Ishikawa (cell line): ENCODE data around the gene PODNL1.

ENCODE experiments used
- CEBPB ChIP-seq: IDR thresholded peaks from 2 replicates; pipeline ENCODE4 v1.6.1; 2012
- EGR1 ChIP-seq: IDR thresholded peaks from 2 replicates; pipeline ENCODE4 v1.6.1; 2012
- EP300 ChIP-seq: IDR thresholded peaks from 2 replicates; pipeline ENCODE4 v1.6.1; 2012; ENCODE audit warnings: borderline replicate concordance
- NFIC ChIP-seq: IDR thresholded peaks from 2 replicates; pipeline ENCODE4 v1.6.1; 2012
- RAD21 ChIP-seq: IDR thresholded peaks from 2 replicates; pipeline ENCODE4 v1.6.1; 2012; ENCODE audit warnings: low read depth
- REST ChIP-seq: IDR thresholded peaks from 2 replicates; pipeline ENCODE4 v1.6.1; 2012; ENCODE audit warnings: low read depth, mild to moderate bottlenecking
- TAF1 ChIP-seq: IDR thresholded peaks from 2 replicates; pipeline ENCODE4 v1.6.1; 2012; ENCODE audit warnings: low read depth, mild to moderate bottlenecking
- TCF12 ChIP-seq: IDR thresholded peaks from 2 replicates; pipeline ENCODE4 v1.6.1; 2012; ENCODE audit warnings: low read depth
- TF ChIP-seq, protein P1 (sequence below): IDR thresholded peaks from 2 replicates; pipeline ENCODE4 v1.6.1; 2012

- TF ChIP-seq EP300: no peak
- TF ChIP-seq RAD21: no peak
- TF ChIP-seq REST: no peak
- no peak for TF ChIP-seq TAF1
- no peak for TF ChIP-seq EGR1
- TF ChIP-seq, protein P1, sequence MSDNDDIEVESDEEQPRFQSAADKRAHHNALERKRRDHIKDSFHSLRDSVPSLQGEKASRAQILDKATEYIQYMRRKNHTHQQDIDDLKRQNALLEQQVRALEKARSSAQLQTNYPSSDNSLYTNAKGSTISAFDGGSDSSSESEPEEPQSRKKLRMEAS: no peak
- no peak for TF ChIP-seq NFIC
- no peak for TF ChIP-seq CEBPB
- TF ChIP-seq TCF12: no peak
Measured at GRCh38 chr19:13914777-13915176, 23.4 kb downstream of the PODNL1 start.
